ENCODE results near the gene UGT3A2.

The UGT3A2 gene

DNA sequence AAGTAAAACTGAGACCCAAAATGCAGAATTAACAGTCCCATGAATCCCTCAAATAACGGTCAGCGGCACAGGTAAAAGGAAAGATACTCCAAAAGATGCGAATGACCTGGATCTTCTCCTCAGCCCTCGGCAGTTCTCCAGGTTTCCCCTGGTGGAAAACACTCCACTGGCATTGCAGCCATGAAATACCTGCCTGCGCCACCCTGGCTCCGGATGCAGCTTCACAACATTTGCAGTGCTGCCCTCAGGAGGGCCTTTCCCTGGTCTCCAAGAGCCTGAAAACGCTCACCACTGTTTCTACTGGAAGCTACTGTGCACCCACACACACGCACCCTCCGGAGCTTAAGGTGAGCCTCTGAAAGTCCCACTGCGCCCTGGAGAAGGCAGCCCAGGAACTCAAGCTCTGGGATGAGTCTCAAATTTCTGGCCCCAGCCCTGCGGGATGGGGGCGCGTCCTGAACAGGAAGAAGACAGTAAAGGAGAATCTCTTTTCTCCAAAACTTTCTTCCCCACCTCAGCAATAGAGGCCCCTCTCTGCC is 612 bp downstream of the UGT3A2 start:
- DNase-seq (ENCODE audit: low spot score), result no peak
- in situ Hi-C loops (cut with MboI; ENCODE audit: low sequenced_read_pairs, unreplicated experiment), result no loop called here
- no peak for TF ChIP-seq CTCF (IDR thresholded peaks at IDR 0.05; ENCODE audit: borderline replicate concordance, control extremely low read depth, extremely low read depth, insufficient read depth, missing control alignments)

GRCh38 chr5:36060420-36060887 is 6.2 kb downstream of the UGT3A2 start:
- DNase-seq (ENCODE audit: low spot score), result no peak
- in situ Hi-C loops (cut with MboI; ENCODE audit: low sequenced_read_pairs, unreplicated experiment), result no loop called here

GRCh38 chr5:36059571-36060419 is 6.9 kb downstream of the UGT3A2 start:
- no peak for DNase-seq (ENCODE audit: low spot score)
- TF ChIP-seq CTCF (IDR thresholded peaks at IDR 0.05; ENCODE audit: borderline replicate concordance, control extremely low read depth, extremely low read depth, insufficient read depth, missing control alignments), result no peak
- in situ Hi-C loops (cut with MboI; ENCODE audit: low sequenced_read_pairs, unreplicated experiment), result no loop called here

More at GRCh38 chr5:36060420-36060887, 6.2 kb downstream of the UGT3A2 start:
- TF ChIP-seq CTCF (IDR thresholded peaks at IDR 0.05; ENCODE audit: borderline replicate concordance, control extremely low read depth, extremely low read depth, insufficient read depth, missing control alignments), result no peak

- in situ Hi-C loops (cut with MboI; ENCODE audit: low sequenced_read_pairs, unreplicated experiment), result no loop called here
- DNase-seq (ENCODE audit: low spot score), result no peak
- TF ChIP-seq CTCF (IDR thresholded peaks at IDR 0.05; ENCODE audit: borderline replicate concordance, control extremely low read depth, extremely low read depth, insufficient read depth, missing control alignments), result no peak
Observed at GRCh38 chr5:36058776-36059175, 7.9 kb downstream of the UGT3A2 start.

DNA sequence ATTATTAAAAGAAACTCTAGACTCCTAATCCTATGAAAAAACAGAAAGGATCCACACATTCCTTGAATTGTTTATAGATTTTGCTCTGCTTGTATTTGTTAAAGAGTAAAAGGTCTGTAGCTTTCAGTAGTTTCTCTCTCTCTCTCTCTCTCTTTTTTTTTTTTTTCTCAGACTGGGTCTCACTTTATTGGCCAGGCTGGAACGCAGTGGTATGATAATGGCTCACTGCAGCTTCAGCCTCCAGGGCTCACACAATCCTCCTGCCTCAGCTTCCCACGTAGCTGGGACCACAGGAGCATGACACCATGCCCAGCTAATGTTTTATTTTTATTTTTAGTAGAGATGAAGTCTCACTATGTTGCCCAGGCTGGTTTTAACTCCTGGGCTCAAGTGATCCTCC is 9.3 kb downstream of the UGT3A2 start:
- DNase-seq (ENCODE audit: low spot score), result no peak
- TF ChIP-seq CTCF (IDR thresholded peaks at IDR 0.05; ENCODE audit: borderline replicate concordance, control extremely low read depth, extremely low read depth, insufficient read depth, missing control alignments), result no peak
- in situ Hi-C loops (cut with MboI; ENCODE audit: low sequenced_read_pairs, unreplicated experiment), result no loop called here

- in situ Hi-C loops (cut with MboI; ENCODE audit: low sequenced_read_pairs, unreplicated experiment), result no loop called here
- no peak for DNase-seq (ENCODE audit: low spot score)
- TF ChIP-seq CTCF (IDR thresholded peaks at IDR 0.05; ENCODE audit: borderline replicate concordance, control extremely low read depth, extremely low read depth, insufficient read depth, missing control alignments), result no peak
Observed at GRCh38 chr5:36056422-36056821, 10.3 kb downstream of the UGT3A2 start.
